OCI-LY1 (cell line): ENCODE data around the gene SMPD3.

Source experiments
- EZH2 ChIP-seq: fragments of 200-600 bp; sonication (generic), shearing (Covaris generic); IDR thresholded peaks from 2 replicates; pipeline ENCODE4 v1.8.0; 2017; ENCODE audit warnings: borderline replicate concordance, mixed run types, mild to moderate bottlenecking, antibody characterized with exemption, low read length, moderate library complexity, mixed read lengths
- TF ChIP-seq, protein P1 (sequence below): fragments of 200-600 bp; sonication (generic), shearing (Covaris generic); IDR thresholded peaks from 2 replicates; pipeline ENCODE4 v1.5.1; 2017; ENCODE audit warnings: mild to moderate bottlenecking, antibody characterized with exemption, low read length, moderate library complexity, mixed read lengths

DNA sequence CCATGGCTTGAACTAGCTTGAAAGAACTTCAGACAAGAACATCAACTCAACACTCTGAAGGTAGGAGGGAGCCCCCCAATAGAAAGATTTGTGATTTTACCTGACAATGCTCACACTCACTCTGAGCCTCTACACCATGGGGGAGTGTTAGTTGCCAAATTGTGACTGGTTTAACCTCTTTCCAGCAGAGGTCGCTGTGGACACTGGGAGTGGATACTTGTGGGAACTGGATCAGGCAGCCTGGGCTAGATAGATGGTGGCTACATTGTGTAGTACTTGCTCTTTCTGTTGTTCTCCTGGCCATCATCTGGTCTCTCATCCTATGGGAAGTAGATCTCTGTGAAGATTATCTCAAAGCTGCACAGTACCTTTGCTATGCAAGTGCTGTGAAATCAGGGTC is 2.9 kb downstream of the SMPD3 start:
- TF ChIP-seq, protein P1, sequence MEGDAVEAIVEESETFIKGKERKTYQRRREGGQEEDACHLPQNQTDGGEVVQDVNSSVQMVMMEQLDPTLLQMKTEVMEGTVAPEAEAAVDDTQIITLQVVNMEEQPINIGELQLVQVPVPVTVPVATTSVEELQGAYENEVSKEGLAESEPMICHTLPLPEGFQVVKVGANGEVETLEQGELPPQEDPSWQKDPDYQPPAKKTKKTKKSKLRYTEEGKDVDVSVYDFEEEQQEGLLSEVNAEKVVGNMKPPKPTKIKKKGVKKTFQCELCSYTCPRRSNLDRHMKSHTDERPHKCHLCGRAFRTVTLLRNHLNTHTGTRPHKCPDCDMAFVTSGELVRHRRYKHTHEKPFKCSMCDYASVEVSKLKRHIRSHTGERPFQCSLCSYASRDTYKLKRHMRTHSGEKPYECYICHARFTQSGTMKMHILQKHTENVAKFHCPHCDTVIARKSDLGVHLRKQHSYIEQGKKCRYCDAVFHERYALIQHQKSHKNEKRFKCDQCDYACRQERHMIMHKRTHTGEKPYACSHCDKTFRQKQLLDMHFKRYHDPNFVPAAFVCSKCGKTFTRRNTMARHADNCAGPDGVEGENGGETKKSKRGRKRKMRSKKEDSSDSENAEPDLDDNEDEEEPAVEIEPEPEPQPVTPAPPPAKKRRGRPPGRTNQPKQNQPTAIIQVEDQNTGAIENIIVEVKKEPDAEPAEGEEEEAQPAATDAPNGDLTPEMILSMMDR, result peak; percentile 69
- TF ChIP-seq EZH2, result no peak
